ENCODE data around the gene GRK4. TPM values are rescaled to one million over a fixed set of nuclear protein-coding genes. Genes with fewer than 3 reads are reported as not detected.

Gene GRK4
- total and polyA plus RNA-seq, 2 donors (not counting 1 experiment from before 2014, with no cell fraction given) = 0.73 to 2.3 TPM

DNA sequence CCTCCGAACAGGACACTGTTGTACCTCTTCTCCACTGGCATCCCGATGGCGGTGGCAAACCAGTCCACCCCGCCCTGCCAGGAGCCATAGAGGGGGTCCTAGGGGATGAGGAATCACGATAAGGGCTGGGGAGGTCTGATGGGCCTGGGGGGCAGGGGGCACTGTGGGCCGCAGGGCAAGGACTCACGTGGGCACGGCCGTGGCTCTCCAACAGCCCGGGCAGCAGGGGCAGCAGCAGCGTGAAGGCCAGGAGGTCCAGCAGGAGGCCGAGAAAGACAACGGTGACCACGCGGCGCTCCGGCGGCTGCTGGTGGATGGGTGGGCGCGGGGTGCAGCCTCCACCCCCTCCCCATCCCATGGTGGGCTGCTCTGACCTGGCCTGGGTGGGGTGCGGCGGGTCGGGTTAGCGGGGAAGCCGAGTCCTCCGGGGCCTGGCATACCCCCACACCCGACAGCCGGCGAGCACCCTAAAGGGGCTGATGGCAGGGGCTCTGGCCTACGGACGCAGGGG is 29.8 kb upstream of the GRK4 start:
- peak overlapping the region in 4 of 5 experiments; percentile 56 to 65 (median 60) for H3K4me3 ChIP-seq (ENCODE audit: control extremely low read depth in 1 of 5, extremely low read depth in 1 of 5, insufficient read depth in 1 of 5, low read depth in 2 of 5, low read length in 4 of 5)
- no peaks in the 10 kb centered on the region for H3K9me3 Mint-ChIP-seq (ENCODE audit: insufficient read depth)
- CTCF ChIA-PET = no interaction called here

More for the DNA sequence above, 29.8 kb upstream of the GRK4 start:
- 46% methylated on average over 28 of the region's 31 CpGs for WGBS (ENCODE audit: insufficient coverage)
- intact Hi-C loops (cut with micrococcal nuclease) = loop anchor here (1.0 to 10.0 kb wide), 8 partner anchors 15 to 449 kb away; partner anchors contain the start of genes GRK4, NOP14 and TNIP2
- Histone ChIP-seq H3K9me3 (ENCODE audit: control extremely low read depth in 1 of 3, control insufficient read depth in 2 of 3, insufficient read depth in 1 of 3, low read length in 2 of 3) (no peaks in the 10 kb centered on the region), H2AFZ (ENCODE audit: insufficient read depth, low read depth, low read length, poor library complexity, severe bottlenecking) (peak overlapping the region; percentile 27), H3K4me1 (ENCODE audit: control insufficient read depth in 2 of 2, insufficient read depth in 2 of 2, low read length in 2 of 2) (peaks cover 39 to 63% of the 10 kb centered on the region in 2 donors), H3K36me3 (replicated peaks in 1 of 2; ENCODE audit: control extremely low read depth in 1 of 2, control insufficient read depth in 1 of 2, extremely low read depth in 1 of 2, insufficient read depth in 2 of 2, low read length in 1 of 2) (peaks cover 0 to 41% of the 10 kb centered on the region in 2 experiments), H3K4me2 (replicated peaks; ENCODE audit: low read depth, low read length, poor library complexity, severe bottlenecking) (peak overlapping the region; percentile 79), H3K27ac (ENCODE audit: low read length in 2 of 2) (peak overlapping the region; percentile 86 to 92), H3K79me2 (ENCODE audit: control insufficient read depth, insufficient read depth, low read length) (peaks cover 21% of the 10 kb centered on the region), H3K27me3 (replicated peaks in 1 of 4; ENCODE audit: control extremely low read depth in 1 of 4, control insufficient read depth in 3 of 4, insufficient read depth in 4 of 4, low read length in 3 of 4) (no peaks in the 10 kb centered on the region), H4K20me1 (ENCODE audit: control insufficient read depth, insufficient read depth, low read length, poor library complexity, severe bottlenecking) (peaks cover 49% of the 10 kb centered on the region), H3K9ac (ENCODE audit: low read length) (peak overlapping the region; percentile 65)
- Mint-ChIP-seq H3K4me1 (peaks cover 53% of the 10 kb centered on the region), H3K27me3 (no peaks in the 10 kb centered on the region), H3K4me3 (peak overlapping the region; percentile 93), H3K27ac (peak overlapping the region; percentile 96)
- TF ChIP-seq EZH2 (IDR thresholded peaks at IDR 0.05; ENCODE audit: borderline replicate concordance, insufficient read depth, low read depth, low read length, poor library complexity, severe bottlenecking) = no peak
- TF ChIP-seq, protein P1, sequence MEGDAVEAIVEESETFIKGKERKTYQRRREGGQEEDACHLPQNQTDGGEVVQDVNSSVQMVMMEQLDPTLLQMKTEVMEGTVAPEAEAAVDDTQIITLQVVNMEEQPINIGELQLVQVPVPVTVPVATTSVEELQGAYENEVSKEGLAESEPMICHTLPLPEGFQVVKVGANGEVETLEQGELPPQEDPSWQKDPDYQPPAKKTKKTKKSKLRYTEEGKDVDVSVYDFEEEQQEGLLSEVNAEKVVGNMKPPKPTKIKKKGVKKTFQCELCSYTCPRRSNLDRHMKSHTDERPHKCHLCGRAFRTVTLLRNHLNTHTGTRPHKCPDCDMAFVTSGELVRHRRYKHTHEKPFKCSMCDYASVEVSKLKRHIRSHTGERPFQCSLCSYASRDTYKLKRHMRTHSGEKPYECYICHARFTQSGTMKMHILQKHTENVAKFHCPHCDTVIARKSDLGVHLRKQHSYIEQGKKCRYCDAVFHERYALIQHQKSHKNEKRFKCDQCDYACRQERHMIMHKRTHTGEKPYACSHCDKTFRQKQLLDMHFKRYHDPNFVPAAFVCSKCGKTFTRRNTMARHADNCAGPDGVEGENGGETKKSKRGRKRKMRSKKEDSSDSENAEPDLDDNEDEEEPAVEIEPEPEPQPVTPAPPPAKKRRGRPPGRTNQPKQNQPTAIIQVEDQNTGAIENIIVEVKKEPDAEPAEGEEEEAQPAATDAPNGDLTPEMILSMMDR (IDR thresholded peaks at IDR 0.05) = no peak
- POLR2A ChIA-PET = interaction anchor here (0.8 kb wide), 1 partner anchor 98 kb away, joined by 3 read pairs; no protein-coding TSS in a partner anchor
- DNase-seq (no peak), ATAC-seq (ENCODE audit: low read depth) (no peak)
